B cell (primary cell): ENCODE results near the gene TBCCD1.

Source experiments
- CTCF ChIP-seq: fragments of 200-600 bp; IDR thresholded peaks from one replicate; pipeline ENCODE4 v1.8.0; 2022; ENCODE audit warnings: antibody characterized with exemption, mild to moderate bottlenecking
- EZH2 ChIP-seq: IDR thresholded peaks from 2 replicates; pipeline ENCODE4 v1.6.1; 2012; ENCODE audit warnings: borderline replicate concordance, low read depth, mild to moderate bottlenecking, moderate library complexity, low read length; ENCODE audit not compliant: insufficient read depth, poor library complexity, severe bottlenecking

- no peak for TF ChIP-seq CTCF
- no peak for TF ChIP-seq EZH2
These were observed 2.6 kb upstream of the TBCCD1 start for GRCh38 chr3:186569779-186570095.
